Vagina (tissue), 2 donors: ENCODE data around the gene TPBGL. TPM values are rescaled to one million over a fixed set of nuclear protein-coding genes. Genes with fewer than 3 reads are reported as not detected.
"Not testable (repeated sequence)": the region's sequence is repeated elsewhere in the genome, so short reads cannot be mapped to it uniquely, and the experiment has no call there.

ENCODE experiments used
- DNase-seq, 2 donors: peaks; one replicate each; pipeline ENCODE4 v3.0.0-alpha.2; 2017; ENCODE audit errors: extremely low spot score in 2 of 2
- H3K27ac ChIP-seq: fragments of 200-600 bp; sonication (generic); one replicate; pipeline ENCODE4 v1.5.1; 2019
- H3K27me3 ChIP-seq: fragments of 200-600 bp; sonication (generic); one replicate; pipeline ENCODE4 v1.5.1; 2019
- H3K36me3 ChIP-seq, 2 donors: fragments of 200-600 bp; sonication (generic); one replicate each; pipeline ENCODE4 v1.5.1; 2017 to 2019
- H3K4me1 ChIP-seq: fragments of 200-600 bp; sonication (generic); one replicate; pipeline ENCODE4 v1.5.1; 2019
- H3K4me3 ChIP-seq, 2 donors: fragments of 200-600 bp; sonication (generic); 1 replicate in 1 of 2; 2 replicates in 1 of 2; pipeline ENCODE4 v1.5.1; 2016 to 2019
- H3K9me3 ChIP-seq: fragments of 200-600 bp; sonication (generic); one replicate; pipeline ENCODE4 v1.5.1; 2019
- POLR2A ChIP-seq, 2 donors: fragments of 450-650 bp; IDR thresholded peaks; one replicate each; pipeline ENCODE4 v1.6.1; 2017; ENCODE audit warnings: antibody characterized with exemption in 2 of 2, mild to moderate bottlenecking in 2 of 2, moderate library complexity in 2 of 2
- POLR2AphosphoS5 ChIP-seq, 2 donors: sonication (generic); formaldehyde crosslinking; IDR thresholded peaks; one replicate each; pipeline ENCODE4 v1.9.0; 2017; ENCODE audit warnings: antibody characterized with exemption in 2 of 2, mild to moderate bottlenecking in 2 of 2, low read depth in 1 of 2; ENCODE audit not compliant: insufficient read depth in 1 of 2
- intact Hi-C: fragments of 100-400 bp; cut with DNase I; formaldehyde crosslinking; loops from one replicate; pipeline ENCODE4 v1.15.1; 2023
- total RNA-seq: library from RNA; depleted of rRNA; stranded (reverse); fragments of >200 nt; gene quantifications from one replicate; pipeline ENCODE4 v1.2.3, GENCODE V29; 2016
- TF ChIP-seq, protein P1 (sequence below), 3 experiments: fragments of 450-650 bp in 2 of 3; fragments of 200-600 bp in 1 of 3; sonication (generic) in 1 of 3; IDR thresholded peaks; one replicate each; pipeline ENCODE4 v1.5.1; 2017 to 2019; ENCODE audit warnings: antibody characterized with exemption in 3 of 3, mild to moderate bottlenecking in 2 of 3, moderate library complexity in 2 of 3

The TPBGL gene
- total RNA-seq, 1 donor from 2014 or later: 1.7 TPM

DNA sequence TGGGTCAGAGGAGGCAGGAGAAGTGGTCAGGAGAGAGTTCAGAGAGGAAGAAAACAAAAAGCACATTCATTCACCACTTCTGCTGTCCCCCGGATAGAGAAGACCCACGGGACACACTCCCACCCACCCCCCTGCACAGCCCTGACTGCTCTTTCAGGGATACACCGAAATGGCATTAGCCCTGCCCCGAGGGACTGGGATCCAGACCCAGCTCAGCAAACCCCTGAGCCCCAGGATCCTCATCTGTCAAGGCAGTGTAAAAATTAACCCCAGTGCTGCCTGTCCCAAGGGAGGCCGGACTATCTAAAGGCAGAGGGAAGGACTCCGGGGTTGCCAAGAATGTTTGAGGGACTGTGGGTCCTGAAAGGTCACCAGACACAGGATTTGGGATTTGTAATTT, 31.2 kb downstream of the TPBGL start:
- TF ChIP-seq, protein P1, sequence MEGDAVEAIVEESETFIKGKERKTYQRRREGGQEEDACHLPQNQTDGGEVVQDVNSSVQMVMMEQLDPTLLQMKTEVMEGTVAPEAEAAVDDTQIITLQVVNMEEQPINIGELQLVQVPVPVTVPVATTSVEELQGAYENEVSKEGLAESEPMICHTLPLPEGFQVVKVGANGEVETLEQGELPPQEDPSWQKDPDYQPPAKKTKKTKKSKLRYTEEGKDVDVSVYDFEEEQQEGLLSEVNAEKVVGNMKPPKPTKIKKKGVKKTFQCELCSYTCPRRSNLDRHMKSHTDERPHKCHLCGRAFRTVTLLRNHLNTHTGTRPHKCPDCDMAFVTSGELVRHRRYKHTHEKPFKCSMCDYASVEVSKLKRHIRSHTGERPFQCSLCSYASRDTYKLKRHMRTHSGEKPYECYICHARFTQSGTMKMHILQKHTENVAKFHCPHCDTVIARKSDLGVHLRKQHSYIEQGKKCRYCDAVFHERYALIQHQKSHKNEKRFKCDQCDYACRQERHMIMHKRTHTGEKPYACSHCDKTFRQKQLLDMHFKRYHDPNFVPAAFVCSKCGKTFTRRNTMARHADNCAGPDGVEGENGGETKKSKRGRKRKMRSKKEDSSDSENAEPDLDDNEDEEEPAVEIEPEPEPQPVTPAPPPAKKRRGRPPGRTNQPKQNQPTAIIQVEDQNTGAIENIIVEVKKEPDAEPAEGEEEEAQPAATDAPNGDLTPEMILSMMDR (IDR thresholded peaks at IDR 0.05): no peak
- TF ChIP-seq POLR2A (IDR thresholded peaks at IDR 0.05) (no peak), POLR2AphosphoS5 (IDR thresholded peaks at IDR 0.05; ENCODE audit: insufficient read depth in 1 of 2, low read depth in 1 of 2) (no peak)
- Histone ChIP-seq H3K4me3 (no peak overlapping the region), H3K9me3 (no peaks in the 10 kb centered on the region), H3K27me3 (no peaks in the 10 kb centered on the region), H3K36me3 (peaks cover 0 to 35% of the 10 kb centered on the region in 2 donors), H3K4me1 (no peaks in the 10 kb centered on the region), H3K27ac (no peak overlapping the region)
- intact Hi-C loops: no loop called here
- no peak for DNase-seq

DNA sequence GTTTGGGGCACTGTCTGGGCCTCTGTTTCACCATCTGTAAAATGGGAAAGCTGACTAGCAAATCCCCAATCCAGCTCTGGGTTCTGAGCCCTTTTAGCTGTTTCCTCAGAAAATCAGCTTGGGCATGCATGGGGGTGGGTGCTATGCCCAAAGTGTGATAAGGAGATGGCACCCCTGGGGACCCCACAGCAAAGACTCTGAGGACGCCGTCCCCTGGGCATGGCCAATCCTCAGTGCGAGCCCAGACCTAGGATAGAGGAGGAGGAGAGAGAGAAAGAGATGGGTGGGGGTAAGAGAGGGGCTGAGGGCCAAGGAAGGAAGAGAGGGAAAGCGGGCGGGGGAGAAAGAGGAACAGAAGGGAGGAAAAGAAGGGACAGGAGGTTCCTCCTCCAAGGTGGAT, 31.8 kb downstream of the TPBGL start:
- TF ChIP-seq POLR2AphosphoS5 (IDR thresholded peaks at IDR 0.05; ENCODE audit: insufficient read depth in 1 of 2, low read depth in 1 of 2) (no peak), POLR2A (IDR thresholded peaks at IDR 0.05) (no peak)
- TF ChIP-seq, protein P1 (IDR thresholded peaks at IDR 0.05): no peak
- Histone ChIP-seq H3K9me3 (no peaks in the 10 kb centered on the region), H3K4me1 (no peaks in the 10 kb centered on the region), H3K27me3 (no peaks in the 10 kb centered on the region), H3K27ac (no peak overlapping the region), H3K4me3 (no peak overlapping the region), H3K36me3 (peaks cover 0 to 38% of the 10 kb centered on the region in 2 donors)
- no peak for DNase-seq
- intact Hi-C loops: no loop called here

DNA sequence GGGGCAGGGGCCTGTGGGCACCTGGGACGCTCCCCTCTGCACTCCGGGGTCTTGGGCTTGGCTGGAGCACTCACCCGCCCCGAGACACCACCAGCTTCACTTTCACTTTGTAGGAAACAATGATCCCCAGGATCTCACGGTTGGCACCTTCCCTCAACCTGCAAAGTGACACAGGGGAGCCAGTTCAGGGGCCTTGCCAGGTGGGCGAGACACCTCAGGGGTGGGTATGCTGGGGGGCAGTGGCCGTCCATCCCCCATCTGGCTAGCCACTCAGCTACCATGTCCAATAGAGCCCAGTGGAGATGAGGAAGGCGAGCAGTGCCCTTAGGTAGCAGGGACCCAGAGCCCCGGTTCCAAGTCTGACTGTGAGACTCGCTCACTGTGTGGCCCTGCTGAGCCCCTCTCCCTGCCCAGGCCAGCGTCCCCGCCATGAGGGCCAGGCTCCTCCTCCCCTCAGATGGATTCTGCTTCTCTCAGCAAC, 32.3 kb downstream of the TPBGL start:
- Histone ChIP-seq H3K9me3 (no peaks in the 10 kb centered on the region), H3K4me3 (no peak overlapping the region), H3K27me3 (no peaks in the 10 kb centered on the region), H3K4me1 (no peaks in the 10 kb centered on the region), H3K36me3 (peaks cover 0 to 38% of the 10 kb centered on the region in 2 donors), H3K27ac (no peak overlapping the region)
- no peak for DNase-seq
- TF ChIP-seq, protein P1 (IDR thresholded peaks at IDR 0.05): no peak
- TF ChIP-seq POLR2AphosphoS5 (IDR thresholded peaks at IDR 0.05; ENCODE audit: insufficient read depth in 1 of 2, low read depth in 1 of 2) (no peak), POLR2A (IDR thresholded peaks at IDR 0.05) (no peak)
- intact Hi-C loops: no loop called here

DNA sequence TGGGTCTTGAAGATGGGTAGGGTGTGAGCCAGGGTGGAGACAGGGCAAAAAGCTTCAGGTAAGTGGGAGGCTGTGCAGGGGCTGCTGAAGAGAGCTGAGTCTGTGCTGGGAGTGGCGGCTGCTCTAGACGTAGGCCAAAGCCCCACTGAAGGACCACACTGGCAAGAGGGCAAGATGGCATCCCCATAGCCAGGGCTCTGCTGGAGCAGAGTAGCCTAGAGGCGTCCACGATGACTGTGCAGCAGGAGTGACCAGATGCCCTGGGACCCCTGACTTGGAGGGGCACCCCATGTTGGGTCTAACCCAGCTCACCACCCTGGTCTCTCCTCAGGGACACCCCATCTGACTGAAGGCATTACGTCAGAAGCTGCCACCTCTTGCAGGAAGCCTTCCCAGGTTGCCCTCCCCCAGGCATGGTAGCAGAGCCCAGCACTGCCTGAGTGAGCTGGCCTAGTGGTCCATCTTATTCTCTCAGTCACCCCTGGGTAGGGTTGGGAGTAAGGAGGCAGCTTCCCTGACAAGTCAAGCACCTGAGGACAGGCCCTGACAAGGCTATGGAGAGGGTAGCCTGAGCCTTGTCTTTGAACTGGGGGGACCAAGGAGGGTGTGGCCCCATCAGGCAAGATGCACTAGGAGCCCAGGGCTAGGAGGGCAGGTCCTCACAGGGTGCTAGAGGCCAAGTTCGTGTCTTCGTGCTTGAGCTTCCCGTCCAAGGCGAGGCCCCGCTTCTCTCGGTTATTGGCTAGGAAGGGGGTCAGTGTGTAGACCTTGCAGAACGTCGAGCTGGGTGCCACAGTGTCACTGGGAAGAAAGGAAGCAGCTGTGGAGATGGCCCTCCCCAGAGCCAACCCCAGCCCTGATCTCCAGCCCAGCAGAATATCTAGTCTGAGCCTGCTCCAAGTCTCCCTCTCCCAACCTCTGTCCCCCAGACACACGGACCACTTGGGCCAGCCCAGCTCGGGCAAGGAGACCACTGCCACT, 33.1 kb downstream of the TPBGL start:
- no peaks in the 10 kb centered on the region for H3K4me1 ChIP-seq
- intact Hi-C loops: no loop called here

DNA sequence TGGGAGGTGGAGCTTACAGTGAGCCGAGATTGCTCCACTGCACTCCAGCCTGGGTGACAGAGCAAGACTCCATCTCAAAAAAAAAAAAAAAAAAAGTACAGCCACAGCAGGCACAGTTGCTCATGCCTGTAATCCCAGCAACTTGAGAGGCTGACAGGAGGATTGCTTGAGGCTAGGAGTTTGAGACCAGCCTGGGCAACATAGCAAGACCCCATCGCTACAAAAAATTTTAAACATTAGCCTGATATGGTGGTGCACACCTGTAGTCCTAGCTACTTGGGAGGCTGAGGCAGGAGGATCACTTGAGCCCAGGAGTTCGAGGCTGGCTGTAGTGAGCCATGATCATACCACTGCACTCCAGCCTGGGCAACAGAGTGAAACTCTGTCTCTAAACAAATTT, 34.1 kb downstream of the TPBGL start:
- H3K9me3 ChIP-seq, H3K4me3 ChIP-seq, H3K4me1 ChIP-seq, H3K27ac ChIP-seq, H3K27me3 ChIP-seq, intact Hi-C loops: not testable (repeated sequence)
- peaks cover 0 to 36% of the 10 kb centered on the region in 2 donors for H3K36me3 ChIP-seq
- DNase-seq: peak in 1 of 2 donors; percentile 6

More for the DNA sequence above, 33.1 kb downstream of the TPBGL start:
- Histone ChIP-seq H3K4me3 (no peak overlapping the region), H3K27ac (no peak overlapping the region), H3K36me3 (peaks cover 0 to 43% of the 10 kb centered on the region in 2 donors), H3K27me3 (no peaks in the 10 kb centered on the region), H3K9me3 (no peaks in the 10 kb centered on the region)
- DNase-seq: peak; percentile 64
- TF ChIP-seq POLR2A (IDR thresholded peaks at IDR 0.05): no peak
- TF ChIP-seq POLR2AphosphoS5 (IDR thresholded peaks at IDR 0.05; ENCODE audit: insufficient read depth in 1 of 2, low read depth in 1 of 2): no peak
- TF ChIP-seq, protein P1 (IDR thresholded peaks at IDR 0.05): no peak
